HG02885 (cell line): ENCODE data around the gene TFPT.

Source experiments
- ATAC-seq: cut with Tn5 transposase; IDR thresholded peaks from one replicate; pipeline ENCODE4 v1.9.1; 2021; ENCODE audit warnings: mild to moderate bottlenecking; ENCODE audit not compliant: unreplicated experiment, poor library complexity

TFPT gene, protein sequence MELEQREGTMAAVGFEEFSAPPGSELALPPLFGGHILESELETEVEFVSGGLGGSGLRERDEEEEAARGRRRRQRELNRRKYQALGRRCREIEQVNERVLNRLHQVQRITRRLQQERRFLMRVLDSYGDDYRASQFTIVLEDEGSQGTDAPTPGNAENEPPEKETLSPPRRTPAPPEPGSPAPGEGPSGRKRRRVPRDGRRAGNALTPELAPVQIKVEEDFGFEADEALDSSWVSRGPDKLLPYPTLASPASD

DNA sequence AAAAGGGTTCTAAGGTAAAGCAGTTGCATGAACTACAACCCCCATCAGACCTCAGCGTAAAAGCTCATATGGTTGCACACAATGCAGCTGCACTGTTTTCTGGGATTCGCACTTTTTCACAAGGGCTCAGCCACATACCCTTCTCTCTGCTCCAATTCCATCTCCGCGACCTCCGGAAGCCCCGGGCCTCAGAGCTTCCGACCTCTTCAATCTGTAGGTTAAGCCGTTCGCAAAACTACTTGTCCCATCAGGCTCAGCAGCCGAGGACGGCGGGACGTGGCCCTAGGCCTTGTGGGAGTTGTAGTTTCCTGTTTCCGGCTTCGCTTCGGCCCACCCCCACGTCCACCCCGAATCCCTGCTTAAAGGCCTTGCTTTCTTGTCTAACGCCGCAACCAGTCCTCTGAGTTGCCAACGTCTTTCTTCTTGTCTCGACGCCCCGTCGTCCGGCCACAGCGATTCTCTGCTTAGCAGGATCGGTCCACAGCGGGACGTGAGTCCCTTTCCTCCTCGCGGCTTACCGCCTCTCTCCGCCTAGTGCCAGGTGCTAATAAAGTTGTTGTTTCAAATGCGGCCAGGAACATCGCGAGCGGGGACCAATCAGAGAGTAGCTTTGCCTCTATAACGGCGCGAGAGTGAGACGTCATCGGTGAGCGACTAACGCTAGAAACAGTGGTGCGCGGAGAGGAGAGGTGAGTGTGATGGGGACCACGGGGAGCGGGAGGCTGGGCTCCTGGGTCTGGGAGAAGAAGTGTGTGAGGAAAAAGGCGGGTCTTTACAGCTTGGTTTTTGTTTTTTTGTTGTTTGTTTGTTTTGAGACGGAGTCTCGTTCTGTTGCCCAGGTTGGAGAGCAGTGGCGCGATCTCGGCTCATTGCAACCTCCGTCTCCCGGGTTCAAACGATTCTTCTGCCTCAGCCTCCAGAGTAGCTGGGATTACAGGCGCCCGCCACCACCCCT, at the start of gene TFPT, which contains the start of gene PRPF31:
TFPT (minus strand) TSS at position 549 of the 955 bp plus-strand sequence; CDS start at position 161, 388 bp downstream.
PRPF31 (plus strand) TSS at position 646 of the 955 bp plus-strand sequence. CDS start 2,525 bp downstream, outside the sequence.
- ATAC-seq: peak; percentile 88

DNA sequence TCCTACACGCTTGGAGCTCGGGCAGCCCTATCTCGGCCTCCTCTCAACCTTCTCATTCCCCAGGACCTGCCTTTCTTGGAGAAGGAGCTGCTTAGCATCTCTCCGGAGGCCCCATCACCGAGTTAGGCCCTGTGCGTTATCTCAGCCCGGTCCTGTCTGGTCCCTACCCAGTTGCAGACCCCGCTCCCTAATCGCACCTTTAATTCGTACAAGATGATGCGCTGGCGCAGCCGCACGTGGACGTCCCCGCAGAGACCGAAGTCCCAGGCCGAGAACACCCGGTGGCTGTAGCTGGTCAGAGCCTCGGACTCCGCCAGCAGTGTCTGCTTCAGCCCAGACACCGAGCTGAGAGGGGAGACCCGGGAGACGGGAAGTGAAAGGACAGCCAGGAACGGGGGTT, 49.8 kb upstream of the TFPT start:
- ATAC-seq: no peak

DNA sequence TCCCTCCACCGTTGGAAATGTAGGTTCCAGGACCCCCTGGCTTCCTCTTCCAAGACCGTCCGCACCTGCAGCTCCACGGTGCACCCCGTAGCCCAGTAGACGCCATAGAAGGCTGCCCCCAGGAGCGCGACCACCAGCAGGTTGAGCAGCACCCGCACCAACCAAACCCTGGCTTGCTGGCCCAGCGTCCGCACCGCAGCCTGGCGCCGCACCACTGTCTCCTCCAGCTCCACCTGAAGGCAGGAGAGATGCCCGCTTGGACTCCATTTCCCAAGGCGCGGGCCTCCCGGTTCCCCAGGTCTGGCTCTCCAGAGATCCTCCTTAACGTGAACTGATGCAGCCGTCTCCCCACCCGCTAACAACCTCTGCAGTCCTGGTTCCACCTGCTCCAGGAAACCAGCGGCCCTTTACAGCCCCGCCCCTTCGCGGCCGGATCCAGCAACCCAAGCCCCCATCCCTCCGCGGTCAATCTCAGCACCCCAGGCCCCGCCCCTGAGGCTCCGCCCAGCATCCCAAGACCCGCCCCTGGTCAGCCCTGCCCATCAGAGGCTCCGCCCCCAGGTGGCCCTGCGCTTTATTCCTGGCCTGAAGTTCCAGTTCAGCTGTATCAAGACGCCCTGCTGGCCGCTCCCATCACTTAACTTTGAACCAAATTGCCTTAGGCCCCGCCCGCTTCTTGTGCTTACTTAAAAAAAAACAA, 49.1 kb upstream of the TFPT start:
- ATAC-seq: no peak

DNA sequence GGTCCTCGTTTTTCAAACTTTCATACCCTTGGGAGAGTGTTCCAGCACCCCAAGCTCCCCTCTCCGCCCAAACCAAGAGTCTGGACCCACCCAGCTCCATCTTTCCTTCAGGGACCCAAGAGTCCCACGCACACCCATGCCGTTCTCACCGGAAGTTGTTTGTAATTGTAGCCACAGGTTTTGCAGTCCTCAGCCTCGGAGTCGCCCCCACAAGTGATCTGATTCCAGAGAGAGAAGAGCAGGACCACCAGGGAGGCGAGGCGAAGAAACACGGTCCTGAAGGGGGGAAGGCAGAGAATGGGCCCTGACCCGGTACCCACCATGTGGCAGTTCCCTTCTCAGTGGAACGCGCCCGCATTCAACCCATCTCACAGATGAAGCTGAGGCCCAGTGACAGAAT, 47.4 kb upstream of the TFPT start:
- no peak for ATAC-seq

DNA sequence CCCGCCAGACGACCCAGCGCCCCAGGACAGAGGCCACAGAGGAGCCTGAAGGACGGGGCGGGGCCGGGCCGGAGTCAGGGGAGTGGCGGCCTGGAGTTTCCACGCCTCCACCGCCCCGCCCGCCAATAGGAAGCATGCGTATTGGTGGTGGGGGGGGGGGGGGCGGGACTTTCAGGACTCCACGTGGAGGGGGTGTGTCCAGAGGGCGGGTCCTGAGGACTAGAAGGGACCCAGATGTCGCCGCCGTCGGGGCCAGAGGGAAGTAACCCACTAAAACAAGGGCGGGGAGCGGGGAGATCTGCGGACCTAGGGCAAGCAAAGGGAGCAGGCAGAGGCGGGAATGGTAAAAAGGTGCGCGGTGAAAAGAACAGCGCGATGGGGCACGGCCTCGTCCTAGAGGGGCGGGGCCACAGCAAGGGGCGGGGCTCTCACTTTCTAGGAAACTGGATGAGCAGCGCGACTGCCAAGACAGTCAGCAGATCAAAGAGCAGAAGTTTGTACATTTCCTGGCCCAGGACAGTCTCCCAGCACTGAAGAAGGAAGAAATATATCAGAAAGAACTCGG, 46.9 kb upstream of the TFPT start:
- ATAC-seq: no peak

DNA sequence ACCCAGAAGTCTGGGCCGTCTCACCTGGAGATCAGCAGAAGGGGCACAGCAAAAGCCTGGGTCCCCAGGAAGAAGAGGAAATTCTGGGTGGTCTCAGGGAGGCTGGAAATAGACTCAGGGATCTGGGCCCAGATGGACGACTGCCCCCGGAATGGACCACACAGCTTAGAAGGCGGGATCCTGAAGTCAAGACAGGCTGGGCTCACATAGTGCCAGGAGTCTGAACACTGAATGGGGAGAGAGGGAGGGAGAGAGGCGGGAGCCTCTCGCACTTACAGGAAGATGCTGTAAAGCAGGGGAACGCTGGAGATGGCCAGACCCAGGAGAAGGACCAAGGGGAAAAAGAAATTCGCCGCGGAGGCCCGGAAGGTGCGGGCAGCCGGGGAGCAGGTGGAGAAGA, 45.4 kb upstream of the TFPT start:
- no peak for ATAC-seq

DNA sequence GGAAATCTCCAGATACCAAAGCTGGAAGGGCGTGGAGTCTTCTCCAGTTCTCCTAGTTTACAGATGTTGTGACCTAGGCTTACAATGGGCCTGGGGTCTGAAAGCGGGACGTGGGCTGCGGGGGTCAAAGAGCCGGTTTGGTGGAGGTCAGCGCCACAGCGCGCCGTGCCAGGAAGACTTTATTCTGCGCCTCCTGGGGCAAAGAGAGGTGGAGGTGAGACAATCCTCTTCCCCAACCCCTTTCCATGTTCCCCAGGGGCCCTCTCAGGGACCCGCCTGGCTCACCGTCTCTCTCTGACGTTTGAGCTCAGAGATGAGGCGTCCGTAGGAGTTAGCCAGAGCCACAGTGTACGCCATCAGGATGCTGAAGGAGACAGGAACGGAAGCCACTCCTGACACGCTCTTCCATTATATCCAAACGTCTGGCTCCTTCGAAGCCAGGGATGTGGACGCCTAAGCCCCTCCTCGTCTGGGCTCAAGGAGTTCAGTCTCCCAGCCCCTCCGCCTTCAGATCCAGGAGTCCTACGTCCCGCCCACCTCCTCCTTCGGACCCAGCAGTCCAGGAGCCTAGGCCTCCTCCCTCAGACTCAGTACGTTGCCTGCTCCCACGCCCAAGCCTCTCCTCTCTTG, 44.8 kb upstream of the TFPT start:
- ATAC-seq: no peak

DNA sequence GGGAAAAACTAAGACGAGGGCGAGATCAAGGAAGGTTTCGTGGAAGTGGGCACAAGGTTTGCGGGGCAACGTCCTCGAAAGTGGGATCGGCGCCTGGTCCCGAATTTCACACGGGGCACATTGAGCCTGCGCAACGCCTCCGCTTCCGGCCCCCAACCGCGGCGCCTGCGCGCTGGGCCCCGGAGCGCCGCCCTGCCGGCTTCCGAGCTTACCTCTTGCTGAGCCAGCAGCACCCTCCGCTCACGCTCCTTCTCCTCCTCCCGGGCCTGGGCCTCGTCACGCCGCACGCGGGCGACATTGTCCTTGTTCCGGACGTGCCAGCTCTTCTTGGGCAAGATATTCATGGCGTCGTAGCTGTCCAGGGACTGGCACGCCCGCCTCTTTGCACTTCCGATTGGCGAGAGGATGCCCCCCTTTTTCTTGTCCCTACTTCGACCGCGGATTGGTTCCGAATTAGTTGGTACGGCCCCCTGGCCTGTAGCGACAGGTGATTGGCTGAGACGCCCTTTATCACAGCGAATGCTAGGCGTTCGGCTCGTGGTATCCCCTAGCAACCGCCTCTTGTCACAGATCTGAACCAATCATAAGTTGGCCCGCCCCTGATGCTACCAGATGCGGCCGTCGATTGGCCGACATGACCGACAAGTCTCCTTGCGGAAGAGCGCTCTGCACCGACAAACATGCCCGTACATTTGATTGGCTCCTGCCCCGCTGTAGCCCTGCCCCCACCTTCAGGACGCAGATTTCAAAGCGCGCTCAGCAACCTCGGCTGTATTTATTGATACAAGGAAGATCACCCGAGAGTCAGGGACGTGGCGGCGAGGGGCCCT, 44.1 kb upstream of the TFPT start, which contains the start of gene LENG1:
LENG1 (minus strand) TSS at position 370 of the 830 bp plus-strand sequence; CDS start at position 344, 26 bp downstream.
- ATAC-seq: peak; percentile 92

DNA sequence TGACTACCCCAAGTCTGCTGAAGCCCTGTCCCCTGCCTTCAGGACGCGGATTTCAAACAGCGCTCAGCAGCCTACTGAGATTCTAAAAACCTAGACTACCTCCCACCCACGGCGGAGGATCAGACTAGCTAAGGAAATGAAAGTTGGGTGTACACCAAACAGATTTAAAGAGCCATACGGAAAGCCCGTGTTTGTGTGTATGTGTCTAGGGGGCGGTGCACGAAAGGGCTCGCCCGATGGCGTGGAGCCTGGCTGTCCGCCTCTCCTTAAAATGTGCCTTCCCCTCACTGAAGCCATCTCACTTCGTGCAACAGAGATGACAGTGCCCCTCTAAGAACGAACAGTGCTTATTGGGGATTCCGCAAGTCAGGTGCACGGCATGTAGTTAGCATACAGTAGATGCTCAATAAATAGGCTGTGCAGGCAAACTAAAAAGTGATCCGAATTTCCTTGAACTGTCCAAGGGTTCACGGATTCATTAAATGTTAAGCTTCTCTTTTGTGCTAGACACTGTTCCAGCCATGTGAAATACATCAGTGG, 43.4 kb upstream of the TFPT start:
- ATAC-seq: no peak

DNA sequence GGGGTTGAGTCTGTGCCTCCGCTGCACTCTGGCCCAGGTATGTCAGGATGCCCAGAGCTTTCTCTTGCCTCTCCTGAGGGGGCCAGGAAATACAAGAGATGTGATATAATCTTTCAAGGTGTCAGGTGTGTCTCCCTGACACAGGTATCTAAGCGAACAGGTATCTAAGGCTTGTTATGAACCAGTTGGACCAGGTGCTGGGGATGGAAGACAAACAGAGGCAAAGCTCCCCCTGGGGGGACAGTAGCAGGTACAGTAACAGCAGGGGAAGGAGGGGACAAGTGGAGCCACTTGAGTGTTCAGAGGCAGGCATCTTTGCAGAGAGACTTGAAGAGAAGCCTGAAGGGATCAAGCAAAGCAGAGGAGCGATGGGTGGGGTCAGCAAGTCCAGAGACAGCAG, 41.5 kb upstream of the TFPT start:
- ATAC-seq: no peak

DNA sequence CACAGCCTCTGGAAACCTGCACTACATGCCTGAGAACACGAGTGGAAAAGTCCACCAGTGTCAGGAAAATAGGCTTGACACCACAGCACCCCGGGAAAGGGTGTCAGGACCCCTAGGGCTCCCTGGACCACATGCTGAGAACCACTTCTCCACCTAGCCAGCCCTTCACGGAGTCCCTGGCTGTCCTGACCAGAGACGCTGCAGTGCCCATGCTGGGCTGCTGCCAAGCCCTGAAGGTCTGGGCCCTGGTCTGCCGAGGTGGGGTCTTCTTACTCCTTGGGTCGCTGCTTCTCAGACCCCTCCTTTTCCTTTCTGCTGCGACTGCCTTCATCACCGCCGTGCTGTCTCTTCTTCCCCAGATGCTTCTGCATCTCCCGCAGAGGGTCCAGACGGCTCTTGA, 41.0 kb upstream of the TFPT start:
- ATAC-seq: no peak

DNA sequence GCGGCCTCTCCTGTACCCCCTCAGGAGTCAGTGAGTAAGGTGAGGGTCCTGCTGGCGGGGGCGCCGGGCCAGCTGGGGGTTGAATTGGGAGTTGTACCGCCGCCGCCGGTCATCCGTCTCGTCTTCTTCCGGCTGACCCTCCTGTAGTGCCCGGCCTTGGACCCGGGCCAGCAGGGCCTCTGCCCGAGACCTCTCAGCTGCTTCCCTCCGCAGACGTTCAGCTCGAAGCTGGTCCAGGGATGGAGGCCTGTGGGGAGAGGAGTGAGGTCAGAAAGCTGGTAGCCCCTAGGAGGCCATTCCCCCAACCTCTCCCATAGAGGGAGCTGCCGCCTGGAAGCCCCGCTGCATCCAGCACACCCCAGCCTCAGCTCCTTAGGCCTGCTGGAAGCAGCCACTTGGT, 40.2 kb upstream of the TFPT start:
- no peak for ATAC-seq

DNA sequence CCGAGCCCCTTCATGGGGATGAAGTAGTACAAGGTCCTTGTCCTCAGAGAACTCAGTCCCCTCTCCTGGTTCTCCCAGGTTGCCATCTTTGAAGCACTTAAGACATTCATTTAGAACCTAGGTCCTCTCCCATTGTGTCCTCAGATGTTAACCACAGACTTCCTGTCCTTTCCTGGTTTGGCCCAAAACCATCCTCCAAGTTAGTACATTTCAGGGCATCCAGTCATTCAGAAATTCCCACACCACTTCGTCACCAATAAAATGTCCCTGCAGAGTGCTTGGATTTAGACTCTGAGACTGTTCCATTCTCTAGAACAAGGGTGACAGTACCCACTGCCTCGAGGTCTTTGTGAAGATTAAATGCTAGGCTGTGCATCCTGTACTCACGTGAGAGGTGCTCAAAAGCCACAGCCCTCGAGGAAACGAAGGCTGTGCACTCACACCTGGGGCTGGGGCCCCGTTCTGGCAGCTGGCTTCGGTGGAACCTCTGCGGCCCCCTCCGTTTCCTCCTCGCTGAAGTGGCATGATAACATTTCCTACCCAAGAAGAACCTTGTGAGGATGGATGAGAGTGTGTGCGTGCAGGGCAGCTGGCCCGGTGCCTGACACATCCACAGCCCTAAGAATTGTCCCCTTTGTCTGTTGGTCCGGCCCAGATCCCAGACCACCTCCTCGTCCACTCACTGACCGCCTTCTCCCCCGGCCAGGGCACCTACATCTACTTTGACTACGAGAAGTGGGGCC, 39.3 kb upstream of the TFPT start:
- no peak for ATAC-seq

DNA sequence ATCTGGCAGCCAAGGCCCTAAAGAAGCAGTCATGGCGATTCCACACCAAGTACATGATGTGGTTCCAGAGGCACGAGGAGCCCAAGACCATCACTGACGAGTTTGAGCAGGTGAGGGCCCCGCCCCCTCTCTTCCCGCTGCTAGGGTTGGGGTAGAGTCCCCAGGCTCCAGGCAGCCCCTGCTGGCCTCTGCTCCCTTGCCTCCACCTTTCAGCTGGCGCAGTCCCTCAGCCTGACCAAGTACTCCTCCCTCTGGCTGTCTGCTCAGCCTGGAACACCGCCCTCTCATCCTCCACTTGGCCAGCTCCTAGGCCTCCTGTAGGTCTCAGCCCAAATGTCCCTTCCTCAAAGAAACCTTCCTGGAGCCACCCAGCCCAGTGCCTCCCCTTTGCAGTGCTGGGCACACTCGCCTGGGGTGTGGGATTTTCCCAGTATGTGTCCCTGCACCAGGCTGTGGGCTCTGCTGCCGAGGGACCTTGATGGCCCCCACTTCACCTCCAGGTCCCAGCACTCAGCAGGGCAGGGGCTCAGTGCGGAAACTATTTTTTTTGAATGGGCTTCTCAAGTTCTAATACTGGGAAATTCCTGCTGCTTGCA, 38.4 kb upstream of the TFPT start:
- ATAC-seq: no peak

DNA sequence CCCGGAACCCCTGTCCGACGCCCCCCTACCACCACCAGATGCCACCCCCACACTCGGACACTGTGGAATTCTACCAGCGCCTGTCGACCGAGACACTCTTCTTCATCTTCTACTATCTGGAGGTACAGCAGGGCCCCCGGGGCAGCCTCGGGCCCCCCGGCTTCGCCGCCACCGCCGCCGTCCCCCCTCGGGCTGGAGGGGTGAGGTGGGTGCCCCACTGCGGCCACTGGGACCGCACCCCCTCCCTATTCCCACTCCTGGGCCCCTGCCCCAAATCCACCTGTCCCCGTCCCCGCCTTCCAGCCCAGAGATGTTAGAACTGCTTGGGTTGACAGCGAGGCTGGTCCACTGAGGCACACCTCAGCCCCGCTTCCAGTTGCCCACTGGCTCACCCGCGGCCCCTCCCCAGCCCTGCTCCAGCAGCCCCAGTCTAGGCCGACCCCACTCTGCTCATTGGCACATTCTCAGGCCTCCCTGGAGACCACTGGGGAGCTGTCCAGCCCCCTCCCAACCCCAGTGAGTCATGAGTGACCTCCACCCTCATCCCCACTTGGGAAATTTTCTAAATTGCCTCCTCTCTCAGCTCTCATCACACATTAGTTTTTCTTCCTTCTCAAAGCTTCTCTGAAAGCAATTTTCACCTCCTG, 37.5 kb upstream of the TFPT start:
- ATAC-seq: no peak

DNA sequence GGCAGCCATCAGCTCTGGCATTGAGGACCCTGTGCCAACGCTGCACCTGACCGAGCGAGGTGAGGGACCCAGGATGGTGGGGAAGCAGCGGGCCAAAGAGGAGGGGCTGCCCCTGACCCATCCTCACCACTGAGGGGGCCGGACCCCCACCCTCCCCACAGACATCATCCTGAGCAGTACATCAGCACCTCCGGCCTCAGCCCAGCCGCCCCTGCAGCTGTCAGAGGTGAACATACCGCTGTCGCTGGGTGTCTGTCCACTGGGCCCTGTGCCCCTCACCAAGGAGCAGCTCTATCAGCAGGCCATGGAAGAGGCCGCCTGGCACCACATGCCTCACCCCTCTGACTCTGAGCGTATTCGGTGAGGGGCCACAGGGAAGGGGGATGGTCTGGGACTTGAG, 36.8 kb upstream of the TFPT start:
- ATAC-seq: no peak

DNA sequence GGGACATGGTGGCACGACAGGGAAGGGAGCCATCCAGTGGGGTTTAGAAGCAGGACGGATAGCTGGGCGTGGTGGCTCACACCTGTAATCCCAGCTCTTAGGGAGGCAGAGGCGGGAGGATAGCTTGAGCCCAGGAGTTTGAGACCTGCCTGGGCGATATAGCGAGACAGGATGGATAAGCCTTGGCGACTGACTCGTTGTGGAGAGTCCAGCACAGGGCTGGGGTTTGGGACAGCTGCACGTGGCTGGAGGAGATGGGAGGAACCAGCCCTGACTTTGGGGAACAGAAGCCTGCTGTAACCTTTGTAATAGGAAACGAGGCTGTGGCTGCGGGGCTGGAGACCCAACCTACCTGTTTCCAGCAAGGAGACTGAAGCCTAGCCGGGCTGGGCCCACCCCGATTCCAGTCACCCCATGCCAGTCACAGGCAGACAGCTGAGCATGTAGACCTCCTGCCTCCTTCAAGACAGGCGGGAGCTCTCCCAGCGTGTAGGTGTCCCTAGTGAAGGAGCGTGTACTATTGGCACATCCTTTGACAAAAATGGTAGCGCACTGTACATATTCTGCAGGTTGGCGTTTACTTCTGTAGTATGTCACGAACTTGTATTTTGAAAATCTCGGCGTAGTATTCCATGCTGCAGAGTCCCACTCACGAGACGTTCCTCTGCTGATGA, 36.0 kb upstream of the TFPT start:
- no peak for ATAC-seq
